Peyer's patch (tissue), 4 donors: Measurements from ENCODE around the gene GLDC. TPM values are rescaled to one million over a fixed set of nuclear protein-coding genes. Genes with fewer than 3 reads are reported as not detected.
A peak's percentile ranks its signal among the peaks of the same experiment; 100 is the strongest.

Experiments
- DNase-seq, 3 donors: peaks; one replicate each; pipeline ENCODE4 v3.0.0-alpha.2; 2017 to 2019
- H3K27ac ChIP-seq, 4 donors: fragments of 200-600 bp; sonication (generic); one replicate each; pipeline ENCODE4 v1.5.1; 2016 to 2019
- H3K27me3 ChIP-seq, 2 donors: fragments of 200-600 bp; sonication (generic); one replicate each; pipeline ENCODE4 v1.5.1; 2019
- H3K36me3 ChIP-seq, 3 donors: fragments of 200-600 bp; sonication (generic); one replicate each; pipeline ENCODE4 v1.5.1; 2016 to 2019
- H3K4me1 ChIP-seq, 4 donors: fragments of 200-600 bp; sonication (generic); one replicate each; pipeline ENCODE4 v1.5.1; 2016 to 2019
- H3K4me3 ChIP-seq, 4 donors: fragments of 200-600 bp; sonication (generic); 1 replicate in 3 of 4; 2 replicates in 1 of 4; pipeline ENCODE4 v1.5.1; 2016 to 2019; ENCODE audit warnings: mild to moderate bottlenecking in 1 of 4
- H3K9me3 ChIP-seq, 4 donors: fragments of 200-600 bp; sonication (generic); one replicate each; pipeline ENCODE4 v1.5.1; 2016 to 2019; ENCODE audit warnings: mild to moderate bottlenecking in 1 of 4
- POLR2A ChIP-seq, 2 donors: fragments of 450-650 bp; IDR thresholded peaks; one replicate each; pipeline ENCODE4 v1.5.1; 2017; ENCODE audit warnings: antibody characterized with exemption in 2 of 2, mild to moderate bottlenecking in 2 of 2, moderate library complexity in 2 of 2
- total RNA-seq, 4 donors: library from RNA; depleted of rRNA; stranded (reverse); fragments of >200 nt; gene quantifications; one replicate each; pipeline ENCODE4 v1.1.0, GENCODE V29; 2016
- TF ChIP-seq, protein P1 (sequence below), 6 experiments: fragments of 450-650 bp in 4 of 6; fragments of 200-600 bp in 2 of 6; sonication (generic) in 1 of 6; IDR thresholded peaks; one replicate each; pipeline ENCODE4 v1.5.1; 2017 to 2019; ENCODE audit warnings: antibody characterized with exemption in 6 of 6, mild to moderate bottlenecking in 3 of 6, moderate library complexity in 1 of 6

Gene GLDC
- total RNA-seq, 4 donors from 2014 or later: 0.27 to 2.5 TPM; not detected in 2

DNA sequence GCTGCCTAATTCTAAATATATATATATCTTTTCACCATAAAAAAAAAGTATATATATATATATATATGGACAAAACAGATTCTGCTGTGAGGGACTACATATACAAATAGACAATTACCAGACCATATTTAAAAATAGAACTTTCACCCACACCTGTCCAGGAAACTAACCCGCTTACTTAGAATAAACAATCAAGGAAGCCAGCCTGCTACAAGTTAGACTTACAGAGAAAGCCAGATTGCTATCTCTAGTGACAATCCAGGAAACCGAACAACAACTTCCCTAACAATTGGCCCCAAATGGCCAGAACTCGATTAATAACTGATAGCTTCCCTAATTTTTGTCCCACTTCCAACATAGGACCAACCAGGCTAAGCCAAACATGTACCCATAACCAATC is 5.9 kb downstream of the GLDC start:
- Histone ChIP-seq H3K36me3 (no peaks in the 10 kb centered on the region), H3K4me1 (peaks cover 0 to 6% (median 3%) of the 10 kb centered on the region in 4 donors), H3K27ac (no peak overlapping the region), H3K27me3 (peaks cover 0 to 5% of the 10 kb centered on the region in 2 donors), H3K9me3 (no peaks in the 10 kb centered on the region), H3K4me3 (no peak overlapping the region)
- TF ChIP-seq, protein P1, sequence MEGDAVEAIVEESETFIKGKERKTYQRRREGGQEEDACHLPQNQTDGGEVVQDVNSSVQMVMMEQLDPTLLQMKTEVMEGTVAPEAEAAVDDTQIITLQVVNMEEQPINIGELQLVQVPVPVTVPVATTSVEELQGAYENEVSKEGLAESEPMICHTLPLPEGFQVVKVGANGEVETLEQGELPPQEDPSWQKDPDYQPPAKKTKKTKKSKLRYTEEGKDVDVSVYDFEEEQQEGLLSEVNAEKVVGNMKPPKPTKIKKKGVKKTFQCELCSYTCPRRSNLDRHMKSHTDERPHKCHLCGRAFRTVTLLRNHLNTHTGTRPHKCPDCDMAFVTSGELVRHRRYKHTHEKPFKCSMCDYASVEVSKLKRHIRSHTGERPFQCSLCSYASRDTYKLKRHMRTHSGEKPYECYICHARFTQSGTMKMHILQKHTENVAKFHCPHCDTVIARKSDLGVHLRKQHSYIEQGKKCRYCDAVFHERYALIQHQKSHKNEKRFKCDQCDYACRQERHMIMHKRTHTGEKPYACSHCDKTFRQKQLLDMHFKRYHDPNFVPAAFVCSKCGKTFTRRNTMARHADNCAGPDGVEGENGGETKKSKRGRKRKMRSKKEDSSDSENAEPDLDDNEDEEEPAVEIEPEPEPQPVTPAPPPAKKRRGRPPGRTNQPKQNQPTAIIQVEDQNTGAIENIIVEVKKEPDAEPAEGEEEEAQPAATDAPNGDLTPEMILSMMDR (IDR thresholded peaks at IDR 0.05): no peak
- TF ChIP-seq POLR2A (IDR thresholded peaks at IDR 0.05): no peak
- no peak for DNase-seq

DNA sequence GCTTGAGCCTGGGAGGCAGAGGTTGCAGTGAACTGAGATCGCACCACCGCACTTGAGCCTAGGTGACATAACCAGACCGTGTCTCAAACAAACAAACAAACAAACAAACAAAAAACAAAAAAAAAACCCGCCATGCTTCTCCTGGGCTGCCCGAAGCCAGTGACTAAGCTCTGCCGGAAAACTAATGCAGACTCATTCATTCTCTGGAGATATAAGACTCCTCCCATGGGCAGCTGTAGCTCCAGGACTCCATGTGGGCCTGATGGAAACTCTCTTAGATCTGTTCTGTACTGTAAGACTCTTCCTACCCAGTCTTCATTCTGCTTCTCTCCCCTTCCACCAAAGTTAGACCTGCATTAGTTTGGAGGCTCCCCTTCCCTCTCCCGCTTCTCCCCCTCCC is 11.1 kb downstream of the GLDC start:
- Histone ChIP-seq H3K4me3 (no peak overlapping the region), H3K27ac (no peak overlapping the region), H3K4me1 (no peaks in the 10 kb centered on the region), H3K27me3 (no peaks in the 10 kb centered on the region), H3K36me3 (no peaks in the 10 kb centered on the region), H3K9me3 (no peaks in the 10 kb centered on the region)
- TF ChIP-seq, protein P1 (IDR thresholded peaks at IDR 0.05): no peak
- TF ChIP-seq POLR2A (IDR thresholded peaks at IDR 0.05): no peak
- no peak for DNase-seq

DNA sequence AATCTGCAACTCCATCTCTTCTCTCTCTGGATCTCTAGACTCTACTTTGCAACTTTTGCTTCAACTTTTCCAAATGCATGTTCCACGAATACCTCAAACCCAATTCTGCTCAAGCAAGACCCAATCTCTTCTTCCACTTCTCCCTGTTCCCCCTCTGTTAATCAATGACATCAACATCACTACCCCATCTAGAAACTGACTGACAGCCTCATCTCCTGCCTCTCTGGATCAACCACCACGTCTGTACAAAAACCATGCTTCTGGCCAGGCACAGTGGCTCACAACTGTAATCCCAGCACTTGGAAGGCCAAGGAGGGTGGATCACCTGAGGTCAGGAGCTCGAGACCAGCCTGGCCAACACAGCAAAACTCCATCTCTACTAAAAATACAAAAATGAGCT is 12.2 kb downstream of the GLDC start:
- Histone ChIP-seq H3K27me3 (no peaks in the 10 kb centered on the region), H3K4me3 (no peak overlapping the region), H3K36me3 (no peaks in the 10 kb centered on the region), H3K27ac (no peak overlapping the region), H3K4me1 (no peaks in the 10 kb centered on the region), H3K9me3 (no peaks in the 10 kb centered on the region)
- TF ChIP-seq POLR2A (IDR thresholded peaks at IDR 0.05): no peak
- TF ChIP-seq, protein P1 (IDR thresholded peaks at IDR 0.05): no peak
- DNase-seq: no peak

DNA sequence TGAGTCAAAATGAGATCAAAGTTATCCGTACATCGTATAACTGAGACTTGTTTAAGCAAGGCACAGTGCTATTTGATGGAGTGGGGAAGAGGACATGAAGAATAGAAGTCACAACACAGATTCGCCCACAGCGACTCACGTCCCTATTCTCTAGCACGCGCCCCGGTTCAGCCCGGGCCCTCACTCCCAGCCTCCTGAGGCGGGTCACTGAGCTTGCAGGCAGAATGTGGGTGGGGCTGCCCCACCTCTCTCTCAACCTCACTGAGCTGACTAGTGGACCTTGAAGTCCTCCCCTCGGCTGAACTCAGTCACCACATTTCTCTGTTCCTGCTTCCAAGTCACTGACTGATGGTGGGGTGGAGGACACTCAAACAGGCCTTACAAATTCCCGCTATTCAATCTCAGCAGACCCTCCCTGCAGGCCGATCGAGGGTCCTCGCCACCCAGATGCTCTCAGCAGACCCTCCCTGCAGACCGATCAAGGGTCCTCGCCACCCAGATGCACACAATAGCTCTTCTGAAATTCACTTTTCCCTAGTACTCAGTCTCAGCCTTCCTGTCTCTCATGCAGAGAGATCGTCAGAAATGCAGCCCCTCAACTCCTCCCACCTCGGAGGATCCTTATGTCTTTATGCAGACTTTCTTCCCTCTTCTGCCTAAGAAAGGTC is 12.9 kb downstream of the GLDC start:
- no peaks in the 10 kb centered on the region for H3K36me3 ChIP-seq
- H3K9me3 ChIP-seq: no peaks in the 10 kb centered on the region
- no peaks in the 10 kb centered on the region for H3K4me1 ChIP-seq
- H3K27me3 ChIP-seq: no peaks in the 10 kb centered on the region
- no peak overlapping the region for H3K27ac ChIP-seq
- no peak overlapping the region for H3K4me3 ChIP-seq
- peak in 2 of 3 donors; percentile 76 for DNase-seq
- TF ChIP-seq, protein P1 (IDR thresholded peaks at IDR 0.05): no peak

DNA sequence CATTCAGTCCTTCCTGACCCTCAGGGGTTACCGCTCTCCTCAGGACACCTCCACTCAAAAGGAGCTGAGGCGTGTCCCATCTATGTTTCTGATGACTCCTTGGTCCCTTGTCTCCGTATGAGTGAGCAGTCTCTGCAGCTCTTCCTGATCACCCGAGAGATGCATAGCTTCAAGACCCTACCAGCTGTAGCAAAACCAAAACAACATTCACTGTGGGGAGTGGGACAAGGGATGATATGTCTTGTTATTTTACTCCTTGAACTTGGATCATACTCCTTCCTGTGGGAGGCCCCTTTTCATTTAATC is 14.4 kb downstream of the GLDC start:
- H3K36me3 ChIP-seq: no peaks in the 10 kb centered on the region
- H3K27ac ChIP-seq: no peak overlapping the region
- H3K4me3 ChIP-seq: no peak overlapping the region
- H3K4me1 ChIP-seq: no peaks in the 10 kb centered on the region
- DNase-seq: no peak
- TF ChIP-seq POLR2A (IDR thresholded peaks at IDR 0.05): no peak
- TF ChIP-seq, protein P1 (IDR thresholded peaks at IDR 0.05): no peak
- H3K9me3 ChIP-seq: no peaks in the 10 kb centered on the region
- H3K27me3 ChIP-seq: no peaks in the 10 kb centered on the region
